AG20443 (cell line): Measurements from ENCODE around the gene ATG4D.
"Not testable (repeated sequence)": the region's sequence is repeated elsewhere in the genome, so short reads cannot be mapped to it uniquely, and the experiment has no call there.

ENCODE experiments used
- DNase-seq: peaks from one replicate; pipeline ENCODE4 v3.0.0; 2012; ENCODE audit warnings: low spot score, mixed read lengths

Gene ATG4D

DNA sequence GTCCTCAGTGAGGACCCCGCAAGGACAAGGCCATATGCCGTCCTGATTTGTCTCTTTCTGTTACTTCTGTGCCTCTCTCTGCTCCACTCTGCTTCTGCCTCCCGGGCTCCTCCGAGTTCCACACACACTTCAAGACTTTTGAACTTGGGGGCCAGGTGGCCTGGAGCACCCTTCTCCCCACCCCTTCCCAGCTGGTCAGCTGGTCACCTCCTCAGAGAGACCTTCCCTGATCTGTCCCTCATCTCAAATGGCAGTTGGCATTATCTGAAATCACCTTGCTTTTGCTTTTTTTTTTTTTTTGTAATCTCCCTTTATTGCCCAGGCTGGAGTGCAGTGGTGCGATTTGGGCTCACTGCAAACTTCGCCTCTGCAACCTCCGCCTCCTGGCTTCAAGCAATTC lies 24.3 kb upstream of the ATG4D start:
- DNase-seq = no peak

DNA sequence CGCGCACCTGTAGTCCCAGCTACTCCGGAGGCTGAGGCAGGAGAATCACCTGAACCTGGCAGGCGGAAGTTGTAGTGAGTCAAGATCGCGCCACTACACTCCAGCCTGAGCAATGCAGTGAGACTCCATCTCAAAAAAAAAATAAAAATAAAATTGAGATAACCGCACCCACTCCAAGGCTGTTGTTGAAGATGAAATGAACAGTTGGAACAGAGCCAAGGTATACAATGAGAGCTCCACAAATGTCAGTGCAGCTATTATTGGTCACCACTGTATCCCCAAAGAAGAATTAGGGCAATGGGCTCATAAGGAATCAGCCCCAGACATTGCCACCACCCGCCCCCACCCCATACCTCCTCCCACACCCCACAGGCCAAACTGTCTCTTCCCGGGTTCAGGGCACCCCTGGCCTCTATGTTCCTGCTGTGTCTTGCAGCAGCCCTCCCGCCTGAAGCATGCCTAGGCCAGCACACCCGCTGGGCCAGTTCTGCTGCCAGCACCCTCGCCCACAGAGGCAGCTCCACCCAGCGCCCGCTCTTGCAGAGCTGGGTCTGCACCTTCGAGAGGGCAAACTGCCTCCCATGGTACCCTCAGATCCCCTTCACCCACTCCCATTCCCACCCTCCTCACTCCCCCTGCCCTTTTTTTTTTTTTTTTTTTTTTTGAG lies 22.9 kb upstream of the ATG4D start:
- no peak for DNase-seq

GRCh38 chr19:10521461-10522171 lies 22.1 kb upstream of the ATG4D start:
- no peak for DNase-seq

- DNase-seq = no peak
Observed at GRCh38 chr19:10523135-10523636, 20.5 kb upstream of the ATG4D start.

DNA sequence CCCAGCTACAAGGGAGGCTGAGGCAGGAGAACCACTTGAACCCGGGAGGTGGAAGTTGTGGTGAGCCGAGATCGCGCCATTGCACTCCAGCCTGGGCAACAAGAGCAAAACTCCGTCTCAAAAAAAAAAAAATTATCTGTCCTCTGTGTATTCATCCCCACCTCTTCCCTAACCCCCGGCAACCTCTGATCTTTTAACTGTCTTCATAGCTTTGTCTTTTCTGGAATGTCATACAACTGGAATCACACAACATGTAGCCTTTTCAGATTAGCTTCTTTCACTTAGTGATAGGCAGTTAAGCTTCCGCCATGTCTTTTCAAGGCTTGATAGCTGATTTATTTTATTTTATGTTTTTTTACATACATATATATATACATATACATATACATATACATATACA lies 18.1 kb upstream of the ATG4D start:
- no peak for DNase-seq

DNA sequence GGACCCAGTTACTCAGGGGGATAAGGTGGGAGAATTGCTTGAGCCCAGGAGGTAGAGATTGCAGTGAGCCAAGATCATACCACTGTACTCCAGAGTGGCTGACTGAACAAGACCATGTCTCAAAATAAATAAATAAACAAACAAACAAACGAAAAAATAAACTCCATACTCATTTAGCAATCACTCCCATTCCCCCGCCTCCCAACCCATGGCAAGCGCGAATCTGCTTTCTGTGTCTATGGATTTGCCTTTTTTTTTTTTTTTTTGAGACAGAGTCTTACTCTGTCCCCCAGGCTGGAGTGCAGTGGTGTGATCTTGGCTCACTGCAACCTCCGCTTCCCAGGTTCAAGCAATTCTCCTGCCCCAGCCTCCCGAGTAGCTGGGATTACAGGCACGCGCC lies 16.8 kb upstream of the ATG4D start:
- not testable (repeated sequence) for DNase-seq

- DNase-seq = no peak
Observed at GRCh38 chr19:10532457-10532856, 11.2 kb upstream of the ATG4D start.

DNA sequence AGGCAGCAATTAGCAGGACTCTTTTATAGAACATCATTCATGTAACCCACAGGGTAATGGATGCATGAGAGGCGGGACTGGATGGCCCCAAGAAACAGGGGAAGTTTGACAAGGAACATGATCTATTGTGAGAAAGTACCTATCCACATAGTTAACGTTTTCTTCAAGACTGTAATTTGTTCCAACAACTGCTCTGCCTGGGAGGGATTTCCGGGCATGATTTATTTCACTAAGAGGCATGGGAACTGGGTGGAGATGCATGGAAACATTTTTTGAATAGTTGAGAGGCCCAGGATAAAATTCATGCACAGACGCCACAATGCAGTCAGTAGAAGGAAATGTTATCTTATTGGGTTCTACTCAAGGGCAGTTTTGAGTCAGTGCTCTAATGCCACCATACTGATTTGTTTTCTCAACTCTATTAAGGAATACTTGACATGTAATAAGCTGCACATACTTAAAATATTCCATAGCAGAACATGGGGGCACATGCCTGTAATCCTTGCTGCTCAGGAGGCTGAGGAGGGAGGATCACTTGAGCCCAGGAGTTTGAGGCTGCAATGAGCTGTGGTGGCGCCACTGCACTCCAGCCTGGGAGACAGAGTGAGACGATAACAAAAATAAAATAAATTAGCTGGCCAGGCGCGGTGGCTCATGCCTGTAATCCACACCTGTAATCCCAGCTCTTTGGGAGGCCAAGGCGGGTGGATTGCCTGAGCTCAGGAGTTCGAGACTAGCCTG lies 9.9 kb upstream of the ATG4D start:
- peak; percentile 84 for DNase-seq

GRCh38 chr19:10535613-10536012 lies 8.1 kb upstream of the ATG4D start:
- DNase-seq = peak; percentile 8

DNA sequence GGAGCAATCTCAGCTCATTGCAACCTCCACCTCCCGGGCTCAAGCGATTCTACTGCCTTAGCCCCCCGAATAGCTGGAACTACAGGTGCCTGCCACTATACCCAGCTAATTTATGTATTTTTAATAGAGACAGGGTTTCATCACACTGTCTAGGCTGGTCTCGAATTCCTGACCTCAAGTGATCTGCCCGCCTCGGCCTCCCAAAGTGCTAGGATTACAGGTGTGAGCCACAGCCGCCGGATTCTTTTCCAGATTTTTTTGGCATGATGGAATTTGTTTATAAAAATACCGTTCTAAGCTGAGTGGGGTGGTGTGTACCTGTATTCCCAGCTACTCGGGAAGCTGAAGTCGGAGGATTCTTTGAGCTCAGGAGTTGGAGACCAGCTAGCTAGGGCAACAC lies 6.0 kb upstream of the ATG4D start:
- no peak for DNase-seq

- no peak for DNase-seq
Observed at GRCh38 chr19:10538204-10538983, 5.3 kb upstream of the ATG4D start.

DNA sequence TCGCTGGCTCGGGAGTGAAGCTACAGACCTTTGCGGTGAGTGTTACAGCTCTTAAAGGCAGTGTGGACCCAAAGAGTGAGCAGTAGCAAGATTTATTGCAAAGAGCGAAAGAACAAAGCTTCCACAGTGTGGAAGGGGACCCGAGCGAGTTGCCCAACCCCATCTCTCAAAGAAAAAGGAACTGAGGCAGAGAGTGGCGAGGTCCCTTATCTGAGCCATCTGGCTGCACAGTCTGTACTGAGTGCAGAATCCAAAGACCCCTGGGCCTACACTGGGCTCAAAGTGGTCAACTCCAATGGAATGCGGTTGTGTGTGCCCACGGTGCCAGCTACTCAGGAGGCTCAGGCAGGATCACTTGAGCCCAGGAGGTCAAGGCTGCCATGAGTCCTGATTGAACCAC lies 4.7 kb upstream of the ATG4D start:
- DNase-seq = not testable (repeated sequence)

DNA sequence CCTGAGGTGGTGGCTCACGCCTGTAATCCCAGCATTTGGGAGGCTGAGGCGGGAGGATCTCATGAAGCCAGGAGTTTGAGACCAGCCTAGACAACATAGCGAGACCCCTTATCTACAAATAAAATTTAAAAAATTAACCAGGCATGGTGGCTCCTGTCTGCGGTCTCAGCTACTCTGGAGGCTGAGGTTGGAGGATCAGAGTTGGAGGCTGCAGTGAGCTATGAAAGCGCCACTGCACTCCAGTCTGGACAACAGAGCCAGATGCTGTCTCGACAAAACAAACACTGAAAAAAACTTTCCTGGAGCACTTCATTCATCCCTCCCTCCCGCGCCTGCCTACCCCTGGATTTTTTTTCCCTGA lies 665 bp upstream of the ATG4D start:
- DNase-seq = no peak

- DNase-seq = peak; percentile 29
Observed at GRCh38 chr19:10544242-10544752, 593 bp downstream of the ATG4D start.

DNA sequence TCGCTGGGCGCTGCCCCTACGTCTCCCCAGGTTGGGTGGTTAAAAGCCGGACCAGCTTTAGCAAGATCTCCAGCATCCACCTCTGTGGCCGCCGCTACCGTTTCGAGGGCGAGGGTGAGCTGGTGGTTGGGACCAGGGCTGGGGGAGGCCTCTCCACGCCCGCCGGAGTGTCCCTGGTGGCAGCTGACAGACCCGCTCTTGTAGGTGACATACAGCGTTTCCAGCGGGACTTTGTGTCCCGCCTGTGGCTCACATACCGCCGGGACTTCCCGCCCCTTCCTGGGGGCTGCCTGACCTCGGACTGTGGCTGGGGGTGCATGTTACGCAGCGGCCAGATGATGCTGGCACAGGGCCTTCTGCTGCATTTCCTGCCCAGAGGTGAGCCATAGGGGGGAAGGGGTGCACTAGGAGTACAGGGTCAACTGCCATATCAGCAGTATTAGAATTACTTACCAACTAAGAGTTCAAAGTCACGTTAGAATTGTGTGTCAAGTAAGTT lies 1.1 kb downstream of the ATG4D start:
- no peak for DNase-seq

GRCh38 chr19:10546817-10547216 lies 3.1 kb downstream of the ATG4D start:
- no peak for DNase-seq

- DNase-seq = no peak
Observed at GRCh38 chr19:10548746-10549276, 5.1 kb downstream of the ATG4D start.

GRCh38 chr19:10549733-10550132 lies 6.0 kb downstream of the ATG4D start:
- no peak for DNase-seq

- no peak for DNase-seq
Observed at GRCh38 chr19:10550336-10550735, 6.6 kb downstream of the ATG4D start.

GRCh38 chr19:10551006-10551405 lies 7.3 kb downstream of the ATG4D start:
- not testable (repeated sequence) for DNase-seq

- DNase-seq = peak; percentile 50
Observed at GRCh38 chr19:10551698-10552301, 8.1 kb downstream of the ATG4D start.
